Neuronal stem cell (in vitro differentiated cells): ENCODE data around the gene ARHGEF26.

Source experiments
- DNase-seq: peaks from one replicate; pipeline ENCODE4 v3.0.0-alpha.2; 2013; ENCODE audit warnings: low spot score
- H2AFZ ChIP-seq: one replicate; pipeline ENCODE4 v1.6.1; 2013; ENCODE audit warnings: mild to moderate bottlenecking, low read length, inconsistent platforms
- H2AK5ac ChIP-seq: 2 replicates; pipeline ENCODE4 v1.6.1; 2013; ENCODE audit warnings: low read depth, mild to moderate bottlenecking, inconsistent platforms, low read length, moderate library complexity, mixed read lengths
- H2BK120ac ChIP-seq: 2 replicates; pipeline ENCODE4 v1.6.1; 2013; ENCODE audit warnings: low read depth, mild to moderate bottlenecking, inconsistent platforms, low read length, moderate library complexity, mixed read lengths
- H2BK12ac ChIP-seq: one replicate; pipeline ENCODE4 v1.6.1; 2013; ENCODE audit warnings: low read length, inconsistent platforms
- H2BK15ac ChIP-seq: 2 replicates; pipeline ENCODE4 v1.6.1; 2013; ENCODE audit warnings: mild to moderate bottlenecking, low read length, inconsistent platforms, mixed read lengths
- H2BK5ac ChIP-seq: one replicate; pipeline ENCODE4 v1.6.1; 2013; ENCODE audit warnings: inconsistent platforms, mild to moderate bottlenecking, low read length, moderate library complexity
- H3K14ac ChIP-seq: one replicate; pipeline ENCODE4 v1.6.1; 2013; ENCODE audit warnings: low read length, inconsistent platforms
- H3K18ac ChIP-seq: 2 replicates; pipeline ENCODE4 v1.6.1; 2013; ENCODE audit warnings: low read length, inconsistent platforms
- H3K23ac ChIP-seq: 2 replicates; pipeline ENCODE4 v1.6.1; 2013; ENCODE audit warnings: low read depth, mild to moderate bottlenecking, mixed read lengths, low read length, inconsistent platforms; ENCODE audit not compliant: poor library complexity
- H3K27ac ChIP-seq: replicated peaks from 3 replicates; pipeline ENCODE4 v1.5.1; 2013; ENCODE audit warnings: low read length, inconsistent platforms
- H3K27me3 ChIP-seq, 3 experiments: 2 replicates each; pipeline ENCODE4 v1.6.1; 2013; ENCODE audit warnings: low read length in 3 of 3, mild to moderate bottlenecking in 2 of 3, inconsistent platforms in 1 of 3, low read depth in 1 of 3, mixed read lengths in 1 of 3, moderate library complexity in 1 of 3; ENCODE audit not compliant: control insufficient read depth in 3 of 3, insufficient read depth in 3 of 3
- H3K36me3 ChIP-seq, 2 donors: replicated peaks in 1 of 2; 2 replicates each; pipeline ENCODE4 v1.6.1; 2013; ENCODE audit warnings: low read length in 2 of 2; ENCODE audit not compliant: control insufficient read depth in 2 of 2, insufficient read depth in 2 of 2
- H3K4ac ChIP-seq: 2 replicates; pipeline ENCODE4 v1.6.1; 2013; ENCODE audit warnings: inconsistent platforms, mild to moderate bottlenecking, low read length, moderate library complexity
- H3K4me1 ChIP-seq, 2 donors: 1 replicate in 1 of 2; 2 replicates in 1 of 2; pipeline ENCODE4 v1.6.1; 2013; ENCODE audit warnings: low read length in 2 of 2, low read depth in 1 of 2; ENCODE audit not compliant: control insufficient read depth in 2 of 2, insufficient read depth in 1 of 2
- H3K4me2 ChIP-seq: one replicate; pipeline ENCODE4 v1.6.1; 2013; ENCODE audit warnings: mild to moderate bottlenecking, low read length, inconsistent platforms; ENCODE audit not compliant: insufficient read depth, poor library complexity, severe bottlenecking
- H3K4me3 ChIP-seq, 2 donors: 2 replicates each; pipeline ENCODE4 v1.5.1; 2013; ENCODE audit warnings: low read length in 2 of 2, mild to moderate bottlenecking in 2 of 2, inconsistent platforms in 1 of 2, moderate library complexity in 1 of 2
- H3K79me1 ChIP-seq: one replicate; pipeline ENCODE4 v1.6.1; 2013; ENCODE audit warnings: low read depth, mild to moderate bottlenecking, inconsistent platforms, low read length, moderate library complexity
- H3K9ac ChIP-seq: one replicate; pipeline ENCODE4 v1.6.1; 2013; ENCODE audit warnings: mild to moderate bottlenecking, low read depth, low read length, inconsistent platforms; ENCODE audit not compliant: poor library complexity
- H3K9me3 ChIP-seq, 2 donors: replicated peaks in 1 of 2; 2 replicates each; pipeline versions ENCODE3 to v1.6.1; 2013; ENCODE audit warnings: low read length in 2 of 2, mild to moderate bottlenecking in 2 of 2, inconsistent platforms in 1 of 2, low read depth in 1 of 2, mixed read lengths in 1 of 2, moderate library complexity in 1 of 2; ENCODE audit not compliant: control insufficient read depth in 2 of 2, insufficient read depth in 1 of 2
- H4K8ac ChIP-seq: one replicate; pipeline ENCODE4 v1.6.1; 2013; ENCODE audit warnings: low read depth, mild to moderate bottlenecking, inconsistent platforms, low read length, moderate library complexity
- H4K91ac ChIP-seq: one replicate; pipeline ENCODE4 v1.6.1; 2013; ENCODE audit warnings: low read length, low read depth, mild to moderate bottlenecking, inconsistent platforms; ENCODE audit not compliant: poor library complexity
- WGBS, 2 donors: extraction: QIAGEN DNeasy Blood & Tissue Kit; methylation state at CpG; one replicate each; pipeline ENCODE4 v1.1.7; 2013; ENCODE audit warnings: missing lambda C conversion rate in 2 of 2, mixed read lengths in 1 of 2; ENCODE audit not compliant: insufficient read length in 2 of 2, insufficient replicate concordance in 1 of 2; ENCODE audit errors: extremely low coverage in 2 of 2; 5-methylcytosine and 5-hydroxymethylcytosine counted together

ARHGEF26 gene

DNA sequence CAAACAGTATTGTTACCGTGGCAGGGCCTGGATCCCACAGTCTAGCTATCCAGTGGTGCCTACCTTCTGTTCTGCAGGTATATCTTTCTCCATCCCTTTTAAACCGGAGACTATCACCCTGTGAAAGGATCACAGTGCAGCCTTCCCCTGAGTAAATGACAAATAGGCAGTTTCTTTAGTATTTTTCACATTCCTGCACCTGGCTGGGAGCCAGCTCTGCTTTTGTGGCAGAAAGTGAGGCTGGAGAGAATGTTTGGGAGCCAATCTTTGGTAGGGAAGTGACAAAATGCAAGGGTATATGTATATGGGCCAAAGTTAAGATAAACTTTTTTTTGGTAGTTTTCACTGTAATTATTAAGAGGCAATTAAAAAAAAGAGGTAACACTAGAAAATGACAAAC, 54.8 kb downstream of the ARHGEF26 start:
- no peak overlapping the region for H3K9ac ChIP-seq
- no peak overlapping the region for H2AK5ac ChIP-seq
- no peak for DNase-seq
- H3K79me1 ChIP-seq = no peaks in the 10 kb centered on the region
- no peaks in the 10 kb centered on the region for H3K36me3 ChIP-seq
- H3K27me3 ChIP-seq = no peaks in the 10 kb centered on the region
- no peak overlapping the region for H2BK120ac ChIP-seq
- WGBS, 2 donors = no CpG with 5 or more reads among the region's 2 CpGs
- H3K27ac ChIP-seq = no peak overlapping the region
- H3K4me1 ChIP-seq = peaks cover 0 to 6% of the 10 kb centered on the region in 2 donors
- no peak overlapping the region for H3K4ac ChIP-seq
- H3K9me3 ChIP-seq = peaks cover 0 to 10% of the 10 kb centered on the region in 2 donors
- no peak overlapping the region for H4K8ac ChIP-seq
- H2BK15ac ChIP-seq = no peak overlapping the region
- H2BK5ac ChIP-seq = no peak overlapping the region
- no peak overlapping the region for H3K4me2 ChIP-seq
- H3K14ac ChIP-seq = no peak overlapping the region
- no peak overlapping the region for H4K91ac ChIP-seq
- H3K18ac ChIP-seq = no peak overlapping the region
- H2BK12ac ChIP-seq = no peak overlapping the region
- no peak overlapping the region for H2AFZ ChIP-seq
- H3K4me3 ChIP-seq = no peak overlapping the region
- no peak overlapping the region for H3K23ac ChIP-seq

DNA sequence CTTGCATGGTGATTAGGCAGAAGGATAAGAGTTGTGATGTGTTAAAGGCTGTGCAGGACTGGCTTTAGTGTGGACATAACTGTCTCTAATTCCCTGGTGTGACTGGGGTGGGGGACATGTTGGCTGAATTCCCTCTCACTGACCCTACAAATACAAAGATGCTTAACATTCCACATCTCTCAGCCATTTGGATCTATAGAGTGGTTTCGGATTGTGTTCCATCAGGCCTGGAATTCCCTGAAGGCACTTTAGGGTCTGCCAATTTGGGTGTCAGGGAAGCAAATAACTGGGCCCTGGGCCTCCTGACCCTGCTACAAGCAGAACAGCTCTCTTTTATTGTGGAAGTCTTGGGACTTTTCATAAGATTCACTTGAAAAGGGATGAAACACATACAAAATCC, 56.2 kb downstream of the ARHGEF26 start:
- no peak overlapping the region for H3K4me2 ChIP-seq
- no peaks in the 10 kb centered on the region for H3K27me3 ChIP-seq
- H3K14ac ChIP-seq = no peak overlapping the region
- H2BK15ac ChIP-seq = no peak overlapping the region
- no peaks in the 10 kb centered on the region for H3K36me3 ChIP-seq
- H3K9ac ChIP-seq = no peak overlapping the region
- no peak overlapping the region for H3K4ac ChIP-seq
- no peak overlapping the region for H4K91ac ChIP-seq
- DNase-seq = peak; percentile 29
- no peak overlapping the region for H2BK12ac ChIP-seq
- peak overlapping the region; percentile 37 for H3K27ac ChIP-seq
- peaks cover 0 to 10% of the 10 kb centered on the region in 2 donors for H3K9me3 ChIP-seq
- H2BK120ac ChIP-seq = no peak overlapping the region
- no peak overlapping the region for H3K18ac ChIP-seq
- no peak overlapping the region for H2BK5ac ChIP-seq
- H2AFZ ChIP-seq = no peak overlapping the region
- no peak overlapping the region for H2AK5ac ChIP-seq
- WGBS, 2 donors = no CpG with 5 or more reads among the region's 1 CpG
- no peak overlapping the region for H3K4me3 ChIP-seq
- H4K8ac ChIP-seq = no peak overlapping the region
- peaks cover 0 to 11% of the 10 kb centered on the region in 2 donors for H3K4me1 ChIP-seq
- no peaks in the 10 kb centered on the region for H3K79me1 ChIP-seq
- H3K23ac ChIP-seq = no peak overlapping the region

DNA sequence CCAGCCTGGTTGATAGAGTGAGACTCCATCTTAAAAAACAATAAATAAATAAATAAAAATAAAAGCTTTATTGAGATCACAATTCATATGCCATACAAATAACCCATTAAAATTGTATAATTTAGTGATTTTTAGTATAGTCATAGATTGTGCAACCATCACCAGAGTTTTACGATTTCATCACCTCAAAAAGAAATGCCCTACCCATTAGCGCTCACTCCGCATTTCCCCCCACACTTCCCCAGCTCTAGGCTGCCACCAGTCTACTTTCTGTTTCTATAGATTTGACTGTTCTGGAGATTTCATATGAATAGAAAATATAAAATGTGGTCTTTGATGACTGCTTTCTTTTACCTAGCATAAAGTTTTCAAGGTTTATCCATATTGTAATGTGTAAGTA, 57.0 kb downstream of the ARHGEF26 start:
- Histone ChIP-seq H2BK5ac (no peak overlapping the region), H3K27me3 (no peaks in the 10 kb centered on the region)
- no CpG with 5 or more reads among the region's 3 CpGs for WGBS, 2 donors

DNA sequence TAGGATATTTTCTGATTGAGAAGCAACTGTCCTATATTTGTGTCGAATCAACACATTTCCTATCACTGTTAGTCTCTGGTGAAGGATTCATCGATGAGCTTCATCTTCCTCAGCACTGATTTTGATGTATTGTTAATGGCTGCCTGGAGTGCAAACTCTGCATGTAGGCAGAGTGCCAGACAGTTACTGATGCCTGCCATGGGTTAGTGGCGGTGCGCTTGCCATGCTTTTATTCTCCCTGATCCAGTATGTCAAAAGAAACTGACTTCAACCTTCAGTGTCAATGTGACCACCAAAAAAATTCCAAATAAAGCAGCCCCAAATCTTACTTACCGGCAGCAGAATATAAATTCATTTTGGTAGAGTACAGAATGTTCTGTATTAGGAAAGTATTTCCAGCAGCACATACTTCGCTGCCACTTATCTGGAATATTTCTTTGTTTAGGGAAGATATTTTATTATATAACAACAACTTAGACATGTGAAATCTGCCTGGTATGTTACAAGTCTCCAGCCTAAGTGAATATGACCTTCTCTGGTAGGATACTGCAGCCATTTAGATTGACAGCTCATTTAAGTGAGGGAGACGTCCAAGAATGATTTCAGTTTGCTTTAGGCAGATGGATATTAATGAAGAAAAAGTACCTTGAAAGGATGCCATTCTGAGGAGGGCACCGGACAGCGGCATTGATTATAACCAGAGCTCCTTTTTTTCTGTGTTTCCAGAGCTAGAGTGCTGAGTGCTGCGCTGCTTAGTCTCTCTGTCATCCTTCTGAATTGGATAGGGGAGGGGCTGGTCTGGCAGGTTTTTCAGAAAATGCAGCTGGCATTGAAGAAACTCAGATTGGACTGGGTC, 59.9 kb downstream of the ARHGEF26 start:
- no CpG with 5 or more reads among the region's 10 CpGs for WGBS, 2 donors

More for the DNA sequence above, 57.0 kb downstream of the ARHGEF26 start:
- H3K79me1 ChIP-seq = no peaks in the 10 kb centered on the region
- DNase-seq = no peak
- peaks cover 0 to 11% of the 10 kb centered on the region in 2 donors for H3K4me1 ChIP-seq
- no peaks in the 10 kb centered on the region for H3K36me3 ChIP-seq
- no peak overlapping the region for H2BK15ac ChIP-seq
- no peak overlapping the region for H2AFZ ChIP-seq
- peaks cover 0 to 10% of the 10 kb centered on the region in 2 donors for H3K9me3 ChIP-seq
- H2BK120ac ChIP-seq = no peak overlapping the region
- no peak overlapping the region for H3K4me3 ChIP-seq
- no peak overlapping the region for H3K18ac ChIP-seq
- no peak overlapping the region for H3K27ac ChIP-seq
- no peak overlapping the region for H3K4ac ChIP-seq
- H3K4me2 ChIP-seq = no peak overlapping the region
- no peak overlapping the region for H2BK12ac ChIP-seq
- no peak overlapping the region for H3K14ac ChIP-seq
- no peak overlapping the region for H4K91ac ChIP-seq
- H2AK5ac ChIP-seq = no peak overlapping the region
- H3K9ac ChIP-seq = no peak overlapping the region
- no peak overlapping the region for H3K23ac ChIP-seq
- no peak overlapping the region for H4K8ac ChIP-seq

More for the DNA sequence above, 59.9 kb downstream of the ARHGEF26 start:
- Histone ChIP-seq H3K14ac (no peak overlapping the region), H3K4ac (no peak overlapping the region), H2AK5ac (no peak overlapping the region), H3K36me3 (peaks cover 0 to 5% of the 10 kb centered on the region in 2 donors), H4K8ac (no peak overlapping the region), H3K27me3 (no peaks in the 10 kb centered on the region), H4K91ac (no peak overlapping the region), H2BK5ac (no peak overlapping the region), H3K27ac (no peak overlapping the region), H3K9me3 (peaks cover 0 to 10% of the 10 kb centered on the region in 2 donors), H2BK12ac (no peak overlapping the region), H2BK120ac (no peak overlapping the region), H2AFZ (no peak overlapping the region), H2BK15ac (no peak overlapping the region), H3K4me1 (peaks cover 0 to 11% of the 10 kb centered on the region in 2 donors), H3K18ac (no peak overlapping the region), H3K23ac (no peak overlapping the region), H3K4me3 (no peak overlapping the region), H3K79me1 (no peaks in the 10 kb centered on the region), H3K9ac (no peak overlapping the region), H3K4me2 (no peak overlapping the region)
- no peak for DNase-seq
